Measurements from ENCODE around the gene MEOX1.

MEOX1 gene

GRCh38 chr17:43679911-43680310, 18.2 kb upstream of the MEOX1 start:
- DNase-seq, result no peak

GRCh38 chr17:43679401-43679800, 17.7 kb upstream of the MEOX1 start:
- DNase-seq, result no peak

GRCh38 chr17:43676471-43676870, 14.7 kb upstream of the MEOX1 start:
- DNase-seq, result no peak

- no peak for DNase-seq
These were observed 12.7 kb upstream of the MEOX1 start for GRCh38 chr17:43674394-43674793.

- peak; percentile 58 for DNase-seq
These were observed 12.0 kb upstream of the MEOX1 start for GRCh38 chr17:43673516-43674323.

GRCh38 chr17:43671755-43672519, 10.2 kb upstream of the MEOX1 start:
- no peak for DNase-seq

GRCh38 chr17:43671031-43671692, 9.4 kb upstream of the MEOX1 start:
- peak; percentile 22 for DNase-seq

GRCh38 chr17:43670645-43671030, 8.9 kb upstream of the MEOX1 start:
- DNase-seq, result no peak

GRCh38 chr17:43669971-43670644, 8.4 kb upstream of the MEOX1 start:
- no peak for DNase-seq

GRCh38 chr17:43667947-43668348, 6.2 kb upstream of the MEOX1 start:
- DNase-seq, result no peak

GRCh38 chr17:43667506-43667905, 5.8 kb upstream of the MEOX1 start:
- no peak for DNase-seq

- no peak for DNase-seq
These were observed 4.2 kb upstream of the MEOX1 start for GRCh38 chr17:43665937-43666236.

- no peak for DNase-seq
These were observed 3.6 kb upstream of the MEOX1 start for GRCh38 chr17:43665084-43665936.

- DNase-seq, result no peak
These were observed 2.4 kb upstream of the MEOX1 start for GRCh38 chr17:43664096-43664495.

GRCh38 chr17:43663383-43663782, 1.7 kb upstream of the MEOX1 start:
- DNase-seq, result no peak

- no peak for DNase-seq
These were observed 855 bp upstream of the MEOX1 start for GRCh38 chr17:43662413-43663141.

GRCh38 chr17:43660816-43661493, 767 bp downstream of the MEOX1 start:
- DNase-seq, result no peak

GRCh38 chr17:43659823-43660617, 1.7 kb downstream of the MEOX1 start:
- DNase-seq, result no peak

- DNase-seq, result no peak
These were observed 2.8 kb downstream of the MEOX1 start for GRCh38 chr17:43658900-43659299.

- no peak for DNase-seq
These were observed 5.9 kb downstream of the MEOX1 start for GRCh38 chr17:43655693-43656255.

Measured in NCI-H774 (cell line).